HS-27A (cell line): Measurements from ENCODE around the gene MUC20.
A peak's percentile ranks its signal among the peaks of the same experiment; 100 is the strongest.
"Not testable (repeated sequence)": the region's sequence is repeated elsewhere in the genome, so short reads cannot be mapped to it uniquely, and the experiment has no call there.

ENCODE experiments used
- DNase-seq: peaks from one replicate; pipeline ENCODE4 v3.0.0-alpha.2; 2012; ENCODE audit warnings: low read depth, missing footprints

Gene MUC20

DNA sequence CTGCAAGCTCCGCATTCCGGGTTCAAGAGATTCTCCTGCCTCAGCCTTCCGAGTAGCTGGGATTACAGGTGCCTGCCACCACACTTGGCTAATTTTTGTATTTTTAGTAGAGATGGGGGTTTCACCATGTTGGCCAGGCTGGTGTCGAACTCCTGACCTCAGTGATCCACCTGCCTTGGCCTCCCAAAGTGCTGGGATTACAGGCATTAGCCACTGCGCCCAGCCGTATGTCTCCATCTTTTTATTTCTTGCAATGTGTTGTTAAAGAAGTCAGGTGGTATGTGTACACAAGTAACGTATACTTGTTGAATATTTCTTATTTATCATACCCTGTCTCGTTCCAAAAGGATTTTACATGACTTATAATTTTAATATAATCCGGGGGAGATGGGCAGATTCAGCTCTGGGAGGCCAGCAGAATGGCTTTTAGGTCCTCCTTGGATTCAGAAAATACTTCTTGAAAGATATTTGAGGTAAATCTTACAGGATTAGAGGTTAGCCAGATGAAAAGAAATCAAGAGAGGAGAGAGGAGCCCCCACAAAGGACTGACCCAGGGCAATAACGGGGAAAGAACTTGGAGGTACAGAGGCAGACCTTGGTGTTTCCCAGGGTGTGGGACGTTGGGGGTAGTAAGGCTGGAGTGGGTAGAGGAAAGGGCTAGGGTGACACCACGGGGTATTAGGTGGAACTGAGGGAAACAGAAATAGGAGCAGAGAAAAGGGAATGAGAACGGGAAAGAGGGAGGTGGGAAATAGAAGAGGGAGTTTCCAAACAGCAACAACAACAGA, 27.2 kb upstream of the MUC20 start:
- no peak for DNase-seq

DNA sequence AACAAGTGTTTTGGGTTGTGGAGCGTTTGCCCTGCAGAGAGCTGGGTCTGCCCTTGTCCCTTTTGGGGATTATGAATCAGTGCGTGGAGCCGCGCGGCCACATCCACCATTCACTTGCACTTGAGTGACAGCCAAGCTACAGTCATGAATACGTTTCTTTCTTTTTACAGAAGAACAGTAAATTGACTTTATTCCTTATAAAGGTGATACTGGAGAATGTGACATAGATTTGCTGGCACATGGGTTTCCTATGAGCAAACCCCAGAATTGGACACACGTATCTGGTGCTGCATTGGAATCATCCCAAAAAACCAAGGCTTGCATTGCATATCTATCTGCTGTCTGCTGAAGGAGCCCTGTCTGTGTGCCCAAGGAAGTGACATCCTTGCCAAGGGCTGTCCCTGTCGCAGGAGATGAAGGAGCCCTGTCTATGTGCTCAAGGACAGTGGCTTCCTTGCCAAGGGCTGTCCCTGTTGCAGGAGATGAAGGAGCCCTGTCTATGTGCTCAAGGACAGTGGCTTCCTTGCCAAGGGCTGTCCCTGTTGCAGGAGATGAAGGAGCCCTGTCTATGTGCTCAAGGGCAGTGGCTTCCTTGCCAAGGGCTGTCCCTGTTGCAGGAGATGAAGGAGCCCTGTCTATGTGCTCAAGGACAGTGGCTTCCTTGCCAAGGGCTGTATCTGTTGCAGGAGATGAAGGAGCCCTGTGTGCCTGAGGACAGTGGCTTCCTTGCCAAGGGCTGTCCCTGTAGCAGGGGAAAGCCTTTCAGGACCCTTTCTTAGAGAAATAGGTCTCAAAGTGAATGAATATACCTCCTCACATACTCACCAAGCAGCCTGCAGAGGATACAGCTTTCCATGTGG, 26.3 kb upstream of the MUC20 start:
- DNase-seq, result not testable (repeated sequence)

DNA sequence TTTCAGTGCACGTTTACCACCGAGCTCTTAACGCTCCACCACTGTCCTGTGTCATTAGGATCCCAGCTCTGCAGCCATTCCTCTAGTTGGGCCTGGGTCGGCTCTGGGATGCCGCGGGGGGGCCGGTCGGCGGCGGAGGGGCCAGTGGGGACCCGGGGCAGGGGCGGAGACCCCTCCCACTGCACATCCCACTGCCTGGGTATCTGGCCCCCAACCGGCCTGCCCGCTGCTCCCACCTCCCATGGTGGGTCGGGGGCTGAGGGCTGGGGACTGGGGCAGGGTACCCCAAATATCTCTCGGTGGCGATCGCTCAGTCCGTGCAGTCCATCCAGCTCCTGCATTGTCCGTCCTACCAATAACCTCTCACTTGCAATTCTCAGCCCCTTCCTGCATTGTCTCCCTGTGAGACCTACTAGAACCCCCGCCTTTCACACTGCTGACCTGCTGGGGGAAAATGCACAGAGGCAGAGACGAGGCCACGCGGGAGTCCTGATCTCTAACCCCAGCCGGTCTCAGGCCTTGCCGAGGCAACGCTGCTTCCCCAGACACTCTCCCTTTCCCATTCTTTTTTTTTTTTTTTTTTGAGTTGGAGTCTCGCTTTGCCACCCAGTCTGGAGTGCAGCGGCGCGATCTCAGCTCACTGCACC, 24.0 kb upstream of the MUC20 start:
- no peak for DNase-seq

DNA sequence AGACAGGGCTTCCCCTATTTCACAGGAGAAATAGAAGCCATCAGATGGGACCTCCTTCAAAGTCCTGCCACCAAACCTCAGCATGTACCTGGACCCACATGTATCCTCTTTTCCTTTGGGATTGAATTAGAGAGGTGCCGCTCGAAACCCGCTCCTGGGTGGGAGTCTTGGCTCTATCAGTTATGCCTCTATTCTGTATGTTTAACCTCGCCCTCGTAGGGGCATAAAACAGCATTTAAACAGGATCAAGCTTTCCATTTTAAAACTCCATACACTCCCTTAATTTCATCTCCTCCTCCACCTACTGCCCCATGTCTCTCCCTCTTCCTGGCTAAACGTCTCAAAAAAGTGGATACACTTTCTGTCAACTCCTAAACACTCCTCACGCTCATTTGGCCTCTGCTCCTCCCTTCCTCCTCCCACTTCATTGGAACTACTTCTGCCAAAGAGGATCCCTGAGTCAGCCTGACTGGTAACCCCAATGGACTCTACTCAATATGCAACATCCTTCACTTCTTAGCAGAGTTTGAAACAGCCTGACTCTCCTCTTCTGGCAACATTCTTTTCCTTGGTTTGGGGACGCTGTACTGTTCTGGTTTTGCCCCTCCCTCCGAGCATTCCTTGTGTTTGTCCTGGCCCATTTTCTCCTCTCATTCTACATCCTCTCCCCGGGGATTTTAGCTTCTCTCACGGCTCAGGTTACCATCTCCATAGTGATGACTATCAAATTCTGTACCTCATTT, 23.0 kb upstream of the MUC20 start:
- DNase-seq, result peak; percentile 38

DNA sequence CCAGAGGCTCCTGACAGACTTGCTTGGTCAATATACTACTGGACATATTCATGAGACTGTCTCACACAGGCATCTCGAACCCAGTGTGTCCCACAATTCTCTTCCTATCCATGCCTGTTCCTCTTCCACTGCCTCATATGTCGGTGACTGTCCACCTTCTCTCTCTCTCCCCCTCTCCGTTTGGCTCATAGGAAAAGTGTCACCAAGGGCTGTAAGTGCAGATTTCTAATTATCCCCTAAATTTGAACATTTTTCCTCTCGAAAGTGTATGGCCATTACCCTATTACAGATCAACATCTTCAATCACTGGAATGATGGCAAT, 22.5 kb upstream of the MUC20 start:
- DNase-seq, result no peak

DNA sequence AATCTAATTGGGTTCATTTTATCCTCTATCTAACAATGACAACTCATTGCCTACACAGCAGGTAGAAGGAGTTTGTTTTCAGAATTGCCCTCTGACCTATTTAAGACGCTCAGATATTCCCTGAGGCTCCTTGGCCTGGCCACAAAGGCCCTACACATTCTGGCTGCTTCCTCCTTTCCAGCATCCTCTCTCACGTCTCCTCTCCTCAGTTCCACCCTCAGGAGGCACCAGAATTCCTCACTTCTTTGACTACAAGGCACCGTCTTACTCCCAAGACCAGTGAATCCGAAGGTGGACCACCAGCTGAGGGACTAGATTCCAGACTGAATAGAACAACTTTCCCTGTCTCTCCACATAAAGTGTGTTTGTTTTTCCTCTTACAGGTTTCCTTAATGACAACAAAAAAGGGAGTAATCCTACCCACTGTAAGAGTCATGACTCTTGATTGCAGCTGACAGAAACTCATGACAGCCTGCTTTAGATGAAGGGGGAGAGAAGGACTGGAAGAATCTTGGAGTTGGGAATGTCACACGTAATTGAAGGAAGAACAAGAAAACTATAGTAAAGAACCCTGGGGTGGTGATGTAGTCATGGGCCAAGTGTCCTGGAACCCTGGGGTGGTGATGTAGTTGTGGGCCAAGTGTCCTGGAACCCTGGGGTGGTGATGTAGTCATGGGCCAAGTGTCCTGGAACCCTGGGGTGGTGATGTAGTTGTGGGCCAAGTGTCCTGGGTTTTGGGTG, 22.0 kb upstream of the MUC20 start:
- DNase-seq, result no peak

DNA sequence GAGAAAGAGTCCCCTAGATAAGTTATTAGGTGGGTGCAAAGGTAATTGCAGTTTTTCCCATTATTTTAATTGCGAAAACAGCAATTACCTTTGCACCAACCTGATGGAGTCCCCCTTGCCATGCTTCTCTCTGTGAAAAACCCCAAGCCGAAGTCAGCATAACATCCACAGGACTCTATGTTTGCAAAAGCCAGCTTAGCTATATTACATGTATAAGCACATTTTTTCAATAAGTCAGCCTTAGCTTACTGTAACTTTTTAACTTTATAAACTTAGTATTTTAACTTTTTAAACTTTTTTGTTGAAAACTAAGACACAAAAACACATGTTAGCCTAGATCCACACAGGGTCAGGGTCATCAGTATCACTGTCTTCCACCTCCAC, 21.4 kb upstream of the MUC20 start:
- DNase-seq, result no peak

GRCh38 chr3:195699860-195700259, 20.9 kb upstream of the MUC20 start:
- DNase-seq, result no peak

DNA sequence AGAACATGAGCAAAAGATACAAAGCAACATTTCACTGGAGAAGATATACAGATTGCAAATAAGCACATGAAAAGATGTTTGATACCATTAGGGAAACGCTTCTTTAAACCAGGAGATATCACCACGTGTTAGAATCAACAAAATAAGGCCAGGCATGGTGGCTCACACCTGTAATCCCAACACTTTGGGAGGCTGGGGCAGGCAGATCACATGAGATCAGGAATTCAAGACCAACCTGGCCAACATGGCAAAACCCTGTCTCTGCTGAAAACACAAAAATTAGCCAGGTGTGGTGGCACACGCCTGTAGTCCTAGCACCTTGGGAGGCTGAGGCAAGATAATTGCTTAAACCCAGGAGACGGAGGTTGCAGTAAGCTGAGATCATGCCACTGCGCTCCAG, 20.5 kb upstream of the MUC20 start:
- DNase-seq, result no peak

GRCh38 chr3:195701042-195701915, 19.5 kb upstream of the MUC20 start:
- DNase-seq, result no peak

- DNase-seq, result no peak
These were observed 17.0 kb upstream of the MUC20 start for GRCh38 chr3:195703776-195704175.

DNA sequence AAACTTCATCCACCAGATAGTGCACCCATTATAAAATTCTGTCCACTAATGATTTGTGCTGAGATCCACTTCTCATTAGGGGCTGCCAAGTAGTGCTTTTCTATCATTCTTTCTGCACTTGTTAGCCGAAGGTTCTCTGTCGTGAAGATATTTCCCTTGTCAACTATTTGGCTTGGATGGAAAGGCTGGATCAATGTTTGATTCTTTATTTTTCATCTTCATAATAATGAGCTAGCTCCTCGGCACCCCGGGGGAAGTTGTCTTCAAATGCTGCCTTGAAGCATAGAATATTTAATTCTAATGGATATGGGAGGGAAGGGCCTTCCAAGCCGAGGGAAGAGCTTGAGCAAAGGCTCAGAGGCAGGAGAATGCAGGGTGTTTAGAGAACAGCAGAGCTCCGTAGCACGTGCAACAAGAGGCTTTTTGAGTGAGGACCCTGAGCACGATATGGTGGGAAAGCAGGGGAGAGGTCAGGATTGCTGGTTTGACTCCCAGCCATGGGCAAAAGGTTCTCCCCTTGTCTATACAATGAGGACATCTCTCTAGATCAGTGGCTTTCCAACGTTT, 16.3 kb upstream of the MUC20 start:
- DNase-seq, result no peak

DNA sequence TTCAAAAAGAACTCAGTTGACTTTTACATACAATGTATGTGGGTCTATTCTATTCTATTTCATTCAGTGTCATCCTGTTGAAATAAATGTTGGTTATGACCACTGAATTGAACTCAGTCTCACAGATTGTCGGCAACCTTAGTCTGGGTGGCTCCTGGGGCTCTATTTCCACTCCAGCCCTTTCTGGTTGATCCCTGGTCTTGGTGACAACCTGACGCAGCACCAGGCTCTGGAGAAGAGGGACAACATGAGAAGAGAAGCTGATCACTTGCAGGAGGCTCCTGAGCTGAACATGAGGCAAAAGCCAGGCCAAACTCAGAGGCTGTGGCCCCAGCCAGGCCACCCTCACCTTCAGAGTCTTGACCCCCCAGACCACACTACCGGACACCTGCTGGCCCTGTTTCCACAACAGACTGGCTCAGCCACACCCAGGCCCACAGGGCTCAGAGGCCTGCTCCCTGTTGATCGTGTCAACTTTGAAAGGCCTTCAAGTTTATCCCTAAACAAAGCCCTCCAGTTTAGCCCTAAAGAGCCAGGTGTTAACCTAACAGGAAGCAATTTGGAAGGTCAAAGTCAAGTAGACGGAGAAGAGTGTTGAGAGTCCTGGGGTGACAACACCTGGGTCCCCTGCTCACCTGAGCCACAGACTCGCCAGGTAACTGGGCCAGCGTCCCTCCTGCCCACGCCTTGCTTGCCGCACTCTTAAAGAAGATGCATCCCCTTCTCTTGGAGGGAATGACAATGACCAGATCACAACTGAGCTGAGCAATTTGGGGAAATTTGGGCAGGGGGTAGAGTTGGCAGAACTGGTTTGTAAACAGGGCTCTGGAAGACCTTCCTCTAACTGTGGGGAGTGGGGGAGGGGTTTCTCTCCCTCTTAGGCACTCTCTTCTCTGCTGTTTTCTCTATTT, 15.4 kb upstream of the MUC20 start:
- no peak for DNase-seq

- DNase-seq, result no peak
These were observed 12.7 kb upstream of the MUC20 start for GRCh38 chr3:195708061-195708460.

- no peak for DNase-seq
These were observed 11.9 kb upstream of the MUC20 start for GRCh38 chr3:195708626-195709481.

- no peak for DNase-seq
These were observed 11.1 kb upstream of the MUC20 start for GRCh38 chr3:195709676-195710085.

GRCh38 chr3:195710126-195710905, 10.5 kb upstream of the MUC20 start:
- not testable (repeated sequence) for DNase-seq
